GM12873 (cell line): ENCODE results near the gene HSP90AB1.

Experiments used
- CTCF ChIP-seq: IDR thresholded peaks from 2 replicates; pipeline ENCODE4 v1.5.1; 2012; ENCODE audit warnings: low read depth, mild to moderate bottlenecking, moderate library complexity, low read length, control low read depth; ENCODE audit not compliant: insufficient read depth; ENCODE audit errors: missing control alignments

The HSP90AB1 gene

DNA sequence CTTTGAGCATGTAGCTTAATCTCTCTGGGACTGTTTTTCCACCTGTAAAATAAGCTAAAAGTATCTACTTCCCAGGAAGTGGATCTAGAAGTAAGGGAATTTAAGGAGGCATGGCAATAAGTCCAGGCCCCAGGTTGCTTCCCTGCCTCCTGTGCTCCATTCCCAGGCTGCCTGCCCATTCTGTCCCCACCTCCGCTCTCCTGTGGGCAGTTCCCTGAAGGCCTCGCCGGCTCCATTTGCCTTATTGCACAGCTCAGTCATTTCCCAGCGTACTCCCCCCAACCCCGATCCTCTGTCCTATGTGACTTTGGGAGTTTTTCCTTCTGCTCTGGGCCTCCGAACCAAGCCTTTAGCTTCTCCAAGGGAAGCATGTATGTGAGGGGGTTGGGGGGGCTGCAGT lies 18.9 kb upstream of the HSP90AB1 start:
- TF ChIP-seq CTCF: no peak

GRCh38 chr6:44228433-44228832 lies 18.5 kb upstream of the HSP90AB1 start:
- TF ChIP-seq CTCF: no peak

- TF ChIP-seq CTCF: no peak
These were observed 18.1 kb upstream of the HSP90AB1 start for GRCh38 chr6:44228836-44229235.

GRCh38 chr6:44229376-44230033 lies 17.4 kb upstream of the HSP90AB1 start:
- TF ChIP-seq CTCF: no peak

- no peak for TF ChIP-seq CTCF
These were observed 16.7 kb upstream of the HSP90AB1 start for GRCh38 chr6:44230034-44230675.

DNA sequence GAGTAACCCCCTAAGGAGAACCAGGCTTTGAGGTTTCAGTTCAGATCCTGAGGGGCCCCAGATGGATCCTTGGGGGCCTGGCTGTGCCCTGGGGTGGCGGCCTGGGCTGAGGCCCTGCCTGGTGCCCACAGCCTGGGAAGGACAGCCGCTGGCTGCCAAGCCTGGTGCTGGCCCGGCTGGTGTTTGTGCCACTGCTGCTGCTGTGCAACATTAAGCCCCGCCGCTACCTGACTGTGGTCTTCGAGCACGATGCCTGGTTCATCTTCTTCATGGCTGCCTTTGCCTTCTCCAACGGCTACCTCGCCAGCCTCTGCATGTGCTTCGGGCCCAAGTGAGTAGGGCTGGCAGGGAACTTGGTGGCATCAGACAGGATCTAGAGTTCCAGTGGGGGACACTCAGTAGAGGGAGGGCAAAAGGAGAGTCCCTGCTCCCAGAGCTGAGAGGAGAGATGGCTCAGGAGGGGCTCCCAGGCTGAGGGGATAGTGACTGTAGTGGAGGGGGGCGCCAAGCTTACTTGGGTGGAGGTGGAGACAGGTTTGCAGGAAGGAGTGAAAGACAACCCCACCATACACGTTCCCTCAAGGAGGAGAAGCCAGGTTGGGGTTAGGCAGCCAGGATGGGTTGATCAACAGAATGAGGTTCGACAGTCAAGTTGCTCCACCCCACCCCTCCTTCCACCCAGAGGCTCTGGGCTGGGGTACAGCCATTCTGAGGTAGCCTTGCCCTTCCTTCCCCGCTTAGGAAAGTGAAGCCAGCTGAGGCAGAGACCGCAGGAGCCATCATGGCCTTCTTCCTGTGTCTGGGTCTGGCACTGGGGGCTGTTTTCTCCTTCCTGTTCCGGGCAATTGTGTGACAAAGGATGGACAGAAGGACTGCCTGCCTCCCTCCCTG lies 14.0 kb upstream of the HSP90AB1 start:
- no peak for TF ChIP-seq CTCF

DNA sequence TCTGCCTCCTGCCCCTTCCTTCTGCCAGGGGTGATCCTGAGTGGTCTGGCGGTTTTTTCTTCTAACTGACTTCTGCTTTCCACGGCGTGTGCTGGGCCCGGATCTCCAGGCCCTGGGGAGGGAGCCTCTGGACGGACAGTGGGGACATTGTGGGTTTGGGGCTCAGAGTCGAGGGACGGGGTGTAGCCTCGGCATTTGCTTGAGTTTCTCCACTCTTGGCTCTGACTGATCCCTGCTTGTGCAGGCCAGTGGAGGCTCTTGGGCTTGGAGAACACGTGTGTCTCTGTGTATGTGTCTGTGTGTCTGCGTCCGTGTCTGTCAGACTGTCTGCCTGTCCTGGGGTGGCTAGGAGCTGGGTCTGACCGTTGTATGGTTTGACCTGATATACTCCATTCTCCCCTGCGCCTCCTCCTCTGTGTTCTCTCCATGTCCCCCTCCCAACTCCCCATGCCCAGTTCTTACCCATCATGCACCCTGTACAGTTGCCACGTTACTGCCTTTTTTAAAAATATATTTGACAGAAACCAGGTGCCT lies 13.3 kb upstream of the HSP90AB1 start:
- TF ChIP-seq CTCF: no peak
